MM.1S (cell line): Measurements from ENCODE around the gene MOAP1.

Source experiments
- CTCF ChIP-seq: fragments of 300-600 bp; sonication (generic); IDR thresholded peaks from 2 replicates; pipeline ENCODE4 v1.5.1; 2016; ENCODE audit warnings: antibody characterized with exemption, low read length, mixed read lengths
- EZH2phosphoT487 ChIP-seq: fragments of 300-600 bp; sonication (generic); IDR thresholded peaks from 2 replicates; pipeline ENCODE4 v1.6.1; 2018; ENCODE audit warnings: antibody characterized with exemption, low read length

- TF ChIP-seq CTCF (no peak), EZH2phosphoT487 (no peak)
Measured at GRCh38 chr14:93200553-93200952, 15.9 kb upstream of the MOAP1 start.
